Mammary epithelial cell (primary cell): Measurements from ENCODE around the gene AKAP6.

ENCODE experiments used
- CTCF ChIP-seq, 2 donors: IDR thresholded peaks in 1 of 2; conservative IDR thresholded peaks in 1 of 2; 2 replicates each; pipeline ENCODE4 v1.5.1; 2011 to 2012; ENCODE audit warnings: inconsistent platforms in 2 of 2, low read length in 2 of 2, mild to moderate bottlenecking in 2 of 2, control low read depth in 1 of 2, low read depth in 1 of 2; ENCODE audit not compliant: insufficient read depth in 1 of 2; ENCODE audit errors: extremely low read depth in 1 of 2
- EZH2 ChIP-seq: IDR thresholded peaks from 2 replicates; pipeline ENCODE4 v1.6.1; 2012; ENCODE audit warnings: low read length, inconsistent platforms, borderline replicate concordance

DNA sequence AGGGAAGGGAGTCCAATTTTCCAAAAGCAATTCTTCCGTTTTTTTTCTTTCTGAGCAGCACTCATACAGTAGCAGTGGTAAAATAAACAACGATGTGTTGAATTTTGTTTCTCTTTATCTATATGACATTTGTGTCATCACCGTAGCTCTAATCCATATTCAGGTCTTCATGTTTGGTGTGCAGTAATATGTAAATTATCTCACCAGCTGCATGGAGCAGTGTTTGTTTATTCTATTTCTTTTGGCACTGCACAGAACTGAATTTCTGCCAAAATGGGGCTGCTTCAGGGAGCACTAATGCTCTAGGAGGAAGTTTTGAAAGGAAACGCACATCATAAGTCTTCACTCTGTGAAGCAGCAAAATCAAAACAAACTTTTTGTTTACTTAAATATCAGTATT, 479.5 kb downstream of the AKAP6 start:
- TF ChIP-seq CTCF (conservative IDR thresholded peaks at IDR 0.05 in 1 of 2, IDR thresholded peaks at IDR 0.05 in 1 of 2; ENCODE audit: extremely low read depth in 1 of 2, insufficient read depth in 1 of 2, low read depth in 1 of 2, low read length in 2 of 2) = no peak
- no peak for TF ChIP-seq EZH2
